PC-9 (cell line): Measurements from ENCODE around the gene COL18A1. TPM values are rescaled to one million over a fixed set of nuclear protein-coding genes. Genes with fewer than 3 reads are reported as not detected.

Experiments used
- BruUV-seq: library from RNA; stranded (reverse); fragments of 400-500 nt; replicated peaks from 2 replicates; lab custom pipeline; 2021; lab: Mats Ljungman, UMichigan
- CTCF ChIA-PET: fragments of 300-600 bp; sonication (Branson Sonifier 250); formaldehyde crosslinking; loops from one replicate; lab custom pipeline; 2022; ENCODE audit warnings: antibody characterized with exemption; lab: Charles Lee
- POLR2A ChIA-PET: fragments of 300-600 bp; sonication (Branson Sonifier 250); formaldehyde crosslinking; loops from one replicate; lab custom pipeline; 2022; ENCODE audit warnings: antibody characterized with exemption; ENCODE audit not compliant: unreplicated experiment; lab: Charles Lee
- DNase-seq, 2 experiments: peaks; one replicate each; pipeline versions ENCODE4 v3.0.0 to v3.0.0-alpha.2; 2015 to 2022; ENCODE audit warnings: mixed read lengths in 1 of 2
- H2AFZ ChIP-seq: fragments of 200-600 bp; sonication (generic); 2 replicates; pipeline ENCODE4 v1.8.1; 2017; ENCODE audit warnings: antibody characterized with exemption
- H3F3A ChIP-seq: fragments of 200-600 bp; sonication (generic); 2 replicates; pipeline ENCODE4 v1.8.1; 2017; ENCODE audit warnings: antibody characterized with exemption, mild to moderate bottlenecking, low read depth; ENCODE audit not compliant: insufficient read depth
- H3K27ac ChIP-seq: fragments of 200-600 bp; sonication (generic); 2 replicates; pipeline ENCODE4 v1.6.1; 2016; ENCODE audit warnings: mixed run types
- H3K27me3 ChIP-seq: fragments of 200-600 bp; sonication (generic); 2 replicates; pipeline ENCODE4 v1.6.1; 2016; ENCODE audit warnings: low read depth, mixed run types; ENCODE audit not compliant: insufficient read depth
- H3K36me3 ChIP-seq: fragments of 200-600 bp; sonication (generic); 2 replicates; pipeline ENCODE4 v1.6.1; 2016; ENCODE audit warnings: low read depth, mixed run types
- H3K4me1 ChIP-seq: fragments of 200-600 bp; sonication (generic); replicated peaks from 2 replicates; pipeline ENCODE4 v1.6.1; 2016; ENCODE audit warnings: mixed run types; ENCODE audit not compliant: insufficient read depth
- H3K4me2 ChIP-seq: fragments of 200-600 bp; sonication (generic); 2 replicates; pipeline ENCODE4 v1.6.1; 2017; ENCODE audit warnings: mixed run types
- H3K4me3 ChIP-seq: fragments of 200-600 bp; sonication (generic); 2 replicates; pipeline ENCODE4 v1.6.1; 2016; ENCODE audit warnings: mixed run types
- H3K79me2 ChIP-seq: fragments of 200-600 bp; sonication (generic); 2 replicates; pipeline ENCODE4 v1.6.1; 2017; ENCODE audit warnings: low read depth, mixed run types
- H3K9me2 ChIP-seq: fragments of 200-600 bp; sonication (generic); 2 replicates; pipeline ENCODE4 v1.8.1; 2017; ENCODE audit warnings: mild to moderate bottlenecking; ENCODE audit not compliant: insufficient read depth
- H3K9me3 ChIP-seq: fragments of 200-600 bp; sonication (generic); 2 replicates; pipeline ENCODE4 v1.8.1; 2016; ENCODE audit warnings: low read depth; ENCODE audit not compliant: insufficient read depth
- H4K20me1 ChIP-seq: fragments of 200-600 bp; sonication (generic); 2 replicates; pipeline ENCODE4 v1.8.1; 2017; ENCODE audit not compliant: insufficient read depth
- CTCF ChIP-seq: fragments of 200-600 bp; sonication (generic); conservative IDR thresholded peaks from 2 replicates; pipeline ENCODE4 v1.6.1; 2017; ENCODE audit warnings: mixed run types, antibody characterized with exemption, mild to moderate bottlenecking, moderate library complexity
- EZH2 ChIP-seq: fragments of 200-600 bp; sonication (generic); IDR thresholded peaks from 2 replicates; pipeline ENCODE4 v1.8.0; 2017; ENCODE audit warnings: antibody characterized with exemption, low read depth
- intact Hi-C: fragments of 100-400 bp; cut with micrococcal nuclease; formaldehyde crosslinking; loops from one replicate; pipeline ENCODE4 v1.10.0; 2022; ENCODE audit not compliant: unreplicated experiment
- total RNA-seq: library from RNA; stranded (reverse); gene quantifications from 2 replicates; pipeline ENCODE4 v1.2.3, GENCODE V29; 2021

Gene COL18A1
- total RNA-seq, 1 experiment from 2014 or later, result 82.4 TPM

GRCh38 chr21:45443595-45444181, 38.7 kb downstream of the COL18A1 start:
- TF ChIP-seq CTCF, result no peak; the same call in 1 of the 2 replicates
- no peak for TF ChIP-seq EZH2
- BruUV-seq, result no TSS peak
- CTCF ChIA-PET, result interaction anchor here (0.6 kb wide), 1 partner anchor 162 kb away, joined by 14 read pairs; no protein-coding TSS in a partner anchor
- H3K4me1 ChIP-seq, result no peaks in the 10 kb centered on the region
- no peaks in the 10 kb centered on the region for H3K9me2 ChIP-seq
- H3K4me3 ChIP-seq, result no peak overlapping the region
- H3K27me3 ChIP-seq, result no peaks in the 10 kb centered on the region
- no peaks in the 10 kb centered on the region for H3F3A ChIP-seq
- intact Hi-C loops, result loop anchor here (10.0 kb wide), 1 partner anchor 151 kb away; no protein-coding TSS in a partner anchor
- no peaks in the 10 kb centered on the region for H3K36me3 ChIP-seq
- H3K9me3 ChIP-seq, result no peaks in the 10 kb centered on the region
- no peak overlapping the region for H3K27ac ChIP-seq
- H4K20me1 ChIP-seq, result no peaks in the 10 kb centered on the region
- no peak overlapping the region for H3K4me2 ChIP-seq
- H3K79me2 ChIP-seq, result no peaks in the 10 kb centered on the region
- DNase-seq, result no peak
- no peak overlapping the region for H2AFZ ChIP-seq
- POLR2A ChIA-PET, result no interaction called here

GRCh38 chr21:45444385-45444784, 39.4 kb downstream of the COL18A1 start:
- no peak overlapping the region for H3K27ac ChIP-seq
- no TSS peak for BruUV-seq
- intact Hi-C loops, result loop anchor here (10.0 kb wide), 1 partner anchor 150 kb away; no protein-coding TSS in a partner anchor
- H3K4me3 ChIP-seq, result no peak overlapping the region
- ChIA-PET CTCF (no interaction called here), POLR2A (no interaction called here)
- H3F3A ChIP-seq, result no peaks in the 10 kb centered on the region
- H3K4me2 ChIP-seq, result no peak overlapping the region
- H2AFZ ChIP-seq, result no peak overlapping the region
- TF ChIP-seq CTCF (no peak), EZH2 (no peak)
- no peaks in the 10 kb centered on the region for H3K79me2 ChIP-seq
- H3K27me3 ChIP-seq, result no peaks in the 10 kb centered on the region
- no peaks in the 10 kb centered on the region for H3K36me3 ChIP-seq
- H3K9me2 ChIP-seq, result no peaks in the 10 kb centered on the region
- no peaks in the 10 kb centered on the region for H3K4me1 ChIP-seq
- H3K9me3 ChIP-seq, result no peaks in the 10 kb centered on the region
- DNase-seq, result no peak
- H4K20me1 ChIP-seq, result no peaks in the 10 kb centered on the region

GRCh38 chr21:45445369-45445768, 40.4 kb downstream of the COL18A1 start:
- Histone ChIP-seq H3K4me1 (no peaks in the 10 kb centered on the region), H3K4me3 (no peak overlapping the region), H3K79me2 (no peaks in the 10 kb centered on the region), H4K20me1 (no peaks in the 10 kb centered on the region), H3K36me3 (no peaks in the 10 kb centered on the region), H3K4me2 (no peak overlapping the region), H2AFZ (no peak overlapping the region), H3K27ac (no peak overlapping the region), H3F3A (no peaks in the 10 kb centered on the region), H3K9me2 (no peaks in the 10 kb centered on the region), H3K27me3 (no peaks in the 10 kb centered on the region), H3K9me3 (no peaks in the 10 kb centered on the region)
- no peak for TF ChIP-seq EZH2
- no peak for TF ChIP-seq CTCF
- POLR2A ChIA-PET, result no interaction called here
- no peak for DNase-seq
- BruUV-seq, result no TSS peak
- CTCF ChIA-PET, result no interaction called here
- intact Hi-C loops, result loop anchor here (10.0 kb wide), 1 partner anchor 149 kb away; no protein-coding TSS in a partner anchor
